Body of pancreas (tissue), 4 donors: ENCODE data around the gene RGS6. TPM values are rescaled to one million over a fixed set of nuclear protein-coding genes. Genes with fewer than 3 reads are reported as not detected.

ENCODE experiments used
- ATAC-seq: fragments of 150-250 bp; one replicate; pipeline ENCODE4 v1.9.1; 2016
- DNase-seq, 4 donors: peaks; one replicate each; pipeline ENCODE4 v3.0.0-alpha.2; 2019
- H3K27ac ChIP-seq, 4 donors: fragments of 200-600 bp; sonication (generic); 1 replicate in 3 of 4; 2 replicates in 1 of 4; pipeline versions ENCODE4 v1.5.1 to v1.6.1; 2016 to 2019; ENCODE audit warnings: mild to moderate bottlenecking in 1 of 4, mixed read lengths in 1 of 4, moderate library complexity in 1 of 4
- H3K27me3 ChIP-seq, 2 donors: fragments of 200-600 bp; sonication (generic); one replicate each; pipeline ENCODE4 v1.6.0; 2016; ENCODE audit warnings: mild to moderate bottlenecking in 1 of 2
- H3K36me3 ChIP-seq, 2 donors: fragments of 200-600 bp; sonication (generic); replicated peaks in 1 of 2; 2 replicates each; pipeline ENCODE4 v1.5.1; 2016; ENCODE audit warnings: low read depth in 2 of 2; ENCODE audit not compliant: insufficient read depth in 1 of 2
- H3K4me1 ChIP-seq: fragments of 200-600 bp; sonication (generic); one replicate; pipeline ENCODE4 v1.6.0; 2016
- H3K4me3 ChIP-seq, 2 donors: fragments of 200-600 bp; sonication (generic); 1 replicate in 1 of 2; 2 replicates in 1 of 2; pipeline ENCODE4 v1.5.1; 2016 to 2019
- H3K9me3 ChIP-seq, 3 donors: fragments of 200-600 bp; sonication (generic); 1 replicate in 2 of 3; 2 replicates in 1 of 3; pipeline ENCODE4 v1.5.1; 2016
- POLR2A ChIP-seq, 3 donors: fragments of 450-650 bp; IDR thresholded peaks; one replicate each; pipeline ENCODE4 v1.6.1; 2016; ENCODE audit warnings: antibody characterized with exemption in 3 of 3, mild to moderate bottlenecking in 2 of 3
- WGBS, 2 donors: methylation state at CpG; one replicate each; pipeline ENCODE4 v1.1.5; 2017; 5-methylcytosine and 5-hydroxymethylcytosine counted together
- intact Hi-C: fragments of 100-400 bp; cut with DNase I; formaldehyde crosslinking; loops from one replicate; pipeline ENCODE4 v1.15.1; 2023
- total RNA-seq, 2 donors: library from RNA; depleted of rRNA; stranded (reverse); fragments of >200 nt; gene quantifications; one replicate each; pipeline ENCODE4 v1.1.0, GENCODE V29; 2016
- TF ChIP-seq, protein P1 (sequence below), 7 experiments: fragments of 450-650 bp in 4 of 7; fragments of 200-600 bp in 3 of 7; sonication (generic) in 3 of 7; IDR thresholded peaks; one replicate each; pipeline ENCODE4 v1.5.1; 2016 to 2019; ENCODE audit warnings: antibody characterized with exemption in 7 of 7

RGS6 gene
- total RNA-seq, 2 donors from 2014 or later: 0.26 to 1.3 TPM

DNA sequence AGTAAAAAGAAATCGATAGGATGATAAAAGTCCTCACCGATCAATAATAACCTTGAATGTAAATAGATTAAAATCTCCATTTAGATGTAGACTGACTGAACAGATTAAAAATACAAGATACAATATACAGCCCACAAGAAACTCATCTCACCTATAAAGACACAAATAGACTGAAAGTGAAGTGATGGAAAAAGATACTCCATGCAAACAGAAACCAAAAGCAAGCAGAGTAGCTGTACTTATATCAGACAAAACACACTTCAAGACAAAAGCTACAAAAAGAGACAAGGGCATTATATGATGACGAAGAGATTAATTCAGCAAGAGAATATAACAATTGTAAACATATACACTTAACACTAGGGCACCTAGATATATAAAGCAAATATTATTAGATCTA is 444.8 kb downstream of the RGS6 start:
- intact Hi-C loops: no loop called here
- Histone ChIP-seq H3K27me3 (no peaks in the 10 kb centered on the region), H3K4me1 (no peaks in the 10 kb centered on the region), H3K27ac (no peak overlapping the region), H3K9me3 (no peaks in the 10 kb centered on the region), H3K36me3 (no peaks in the 10 kb centered on the region), H3K4me3 (no peak overlapping the region)
- no peak for ATAC-seq
- WGBS, 2 donors: 48 to 49% methylated on average over 3 of the region's 3 CpGs
- no peak for TF ChIP-seq POLR2A (IDR thresholded peaks at IDR 0.05)
- TF ChIP-seq, protein P1, sequence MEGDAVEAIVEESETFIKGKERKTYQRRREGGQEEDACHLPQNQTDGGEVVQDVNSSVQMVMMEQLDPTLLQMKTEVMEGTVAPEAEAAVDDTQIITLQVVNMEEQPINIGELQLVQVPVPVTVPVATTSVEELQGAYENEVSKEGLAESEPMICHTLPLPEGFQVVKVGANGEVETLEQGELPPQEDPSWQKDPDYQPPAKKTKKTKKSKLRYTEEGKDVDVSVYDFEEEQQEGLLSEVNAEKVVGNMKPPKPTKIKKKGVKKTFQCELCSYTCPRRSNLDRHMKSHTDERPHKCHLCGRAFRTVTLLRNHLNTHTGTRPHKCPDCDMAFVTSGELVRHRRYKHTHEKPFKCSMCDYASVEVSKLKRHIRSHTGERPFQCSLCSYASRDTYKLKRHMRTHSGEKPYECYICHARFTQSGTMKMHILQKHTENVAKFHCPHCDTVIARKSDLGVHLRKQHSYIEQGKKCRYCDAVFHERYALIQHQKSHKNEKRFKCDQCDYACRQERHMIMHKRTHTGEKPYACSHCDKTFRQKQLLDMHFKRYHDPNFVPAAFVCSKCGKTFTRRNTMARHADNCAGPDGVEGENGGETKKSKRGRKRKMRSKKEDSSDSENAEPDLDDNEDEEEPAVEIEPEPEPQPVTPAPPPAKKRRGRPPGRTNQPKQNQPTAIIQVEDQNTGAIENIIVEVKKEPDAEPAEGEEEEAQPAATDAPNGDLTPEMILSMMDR (IDR thresholded peaks at IDR 0.05): no peak
- no peak for DNase-seq

DNA sequence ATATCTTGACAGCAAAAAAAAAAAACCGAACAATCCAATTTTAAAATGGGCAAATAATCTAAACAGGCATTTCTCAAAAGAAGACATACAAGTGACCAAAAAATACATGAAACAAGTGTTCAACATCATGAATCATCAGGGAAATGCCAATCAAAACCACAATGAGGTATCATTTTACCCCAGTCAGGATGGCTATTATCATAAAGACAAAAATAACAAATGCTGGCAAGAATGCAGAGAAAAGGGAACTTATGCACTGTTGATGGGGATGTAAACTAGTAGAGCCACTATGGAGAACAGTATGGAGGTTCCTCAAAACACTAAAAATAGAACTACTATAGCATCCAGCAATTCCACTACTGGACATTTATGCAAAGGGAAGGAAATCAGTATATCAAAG is 448.2 kb downstream of the RGS6 start:
- DNase-seq (no peak), ATAC-seq (no peak)
- Histone ChIP-seq H3K4me1 (no peaks in the 10 kb centered on the region), H3K9me3 (no peaks in the 10 kb centered on the region), H3K4me3 (no peak overlapping the region), H3K27ac (no peak overlapping the region), H3K27me3 (no peaks in the 10 kb centered on the region), H3K36me3 (no peaks in the 10 kb centered on the region)
- 79 to 91% methylated on average over 1 of the region's 1 CpG for WGBS, 2 donors
- intact Hi-C loops: no loop called here
- no peak for TF ChIP-seq POLR2A (IDR thresholded peaks at IDR 0.05)
- TF ChIP-seq, protein P1 (IDR thresholded peaks at IDR 0.05): no peak

DNA sequence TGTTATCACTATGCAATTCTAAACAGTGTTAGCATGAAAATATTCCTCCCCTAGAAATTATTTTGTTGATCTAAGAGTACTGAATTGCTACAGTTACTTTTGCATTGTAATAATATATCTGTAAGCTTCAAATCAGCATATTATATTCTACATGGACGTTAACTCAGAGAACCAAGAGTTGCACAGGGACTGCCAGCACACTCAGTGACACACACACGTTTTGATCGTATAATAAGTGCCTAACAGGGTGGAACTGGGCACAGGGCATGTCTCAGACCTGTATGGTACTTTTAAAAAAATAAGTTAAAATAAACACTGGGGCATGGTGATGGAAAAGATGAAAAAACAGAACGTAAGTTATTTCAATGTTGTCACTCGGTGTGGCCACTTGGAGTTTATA is 451.6 kb downstream of the RGS6 start:
- Histone ChIP-seq H3K4me3 (no peak overlapping the region), H3K27ac (no peak overlapping the region), H3K36me3 (no peaks in the 10 kb centered on the region), H3K27me3 (no peaks in the 10 kb centered on the region), H3K4me1 (no peaks in the 10 kb centered on the region), H3K9me3 (no peaks in the 10 kb centered on the region)
- intact Hi-C loops: no loop called here
- TF ChIP-seq, protein P1 (IDR thresholded peaks at IDR 0.05): no peak
- no peak for DNase-seq
- ATAC-seq: no peak
- WGBS, 2 donors: 37 to 38% methylated on average over 5 of the region's 5 CpGs

DNA sequence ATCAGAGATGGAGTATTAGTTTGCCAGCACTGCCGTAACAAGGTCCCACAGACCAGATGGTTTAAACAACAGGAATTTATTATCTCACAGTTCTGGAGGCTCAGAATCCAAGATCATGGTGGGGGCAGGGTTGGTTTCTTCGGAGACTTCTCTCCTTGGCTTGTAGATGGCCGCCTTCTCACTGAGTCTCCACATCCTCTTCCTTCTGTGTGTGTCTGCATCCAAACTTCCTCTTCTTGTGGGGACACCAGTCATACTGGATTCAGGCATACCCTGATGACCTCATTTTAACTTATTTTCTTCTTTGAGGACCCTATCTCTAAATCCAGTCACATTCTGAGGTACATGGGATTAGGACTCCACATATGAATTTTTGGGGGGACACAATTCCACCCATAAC is 455.5 kb downstream of the RGS6 start:
- WGBS, 2 donors: 64 to 75% methylated on average over 3 of the region's 3 CpGs
- Histone ChIP-seq H3K4me1 (no peaks in the 10 kb centered on the region), H3K36me3 (no peaks in the 10 kb centered on the region), H3K9me3 (no peaks in the 10 kb centered on the region), H3K4me3 (no peak overlapping the region), H3K27me3 (no peaks in the 10 kb centered on the region), H3K27ac (no peak overlapping the region)
- TF ChIP-seq, protein P1 (IDR thresholded peaks at IDR 0.05): no peak
- TF ChIP-seq POLR2A (IDR thresholded peaks at IDR 0.05): no peak
- ATAC-seq (no peak), DNase-seq (no peak)
- intact Hi-C loops: no loop called here

DNA sequence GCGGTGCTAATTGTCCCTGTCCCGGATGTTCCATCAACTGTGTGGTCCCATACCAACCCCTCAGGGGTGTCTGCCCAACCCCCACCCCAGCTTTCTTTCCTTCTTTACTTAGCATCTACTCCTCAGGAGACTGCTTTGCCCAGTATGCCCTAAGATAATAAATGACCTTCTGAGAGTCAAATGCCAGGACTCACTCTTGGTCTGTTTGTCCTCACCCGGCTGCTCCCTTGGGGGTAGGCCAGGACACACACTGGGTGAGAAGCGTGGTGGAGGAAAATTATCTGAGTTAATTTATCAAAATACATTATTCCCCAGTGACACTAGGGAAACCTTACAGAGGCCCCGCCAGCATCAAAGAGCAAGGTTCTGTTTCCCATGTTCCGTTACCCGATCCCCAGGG is 457.0 kb downstream of the RGS6 start:
- TF ChIP-seq, protein P1 (IDR thresholded peaks at IDR 0.05): no peak
- TF ChIP-seq POLR2A (IDR thresholded peaks at IDR 0.05): no peak
- 58 to 62% methylated on average over 7 of the region's 7 CpGs for WGBS, 2 donors
- H3K9me3 ChIP-seq: peaks cover 0 to 4% (median 0%) of the 10 kb centered on the region in 3 donors
- H3K4me3 ChIP-seq: no peak overlapping the region
- no peak for ATAC-seq
- no peaks in the 10 kb centered on the region for H3K4me1 ChIP-seq
- DNase-seq: no peak
- no peaks in the 10 kb centered on the region for H3K27me3 ChIP-seq
- no peaks in the 10 kb centered on the region for H3K36me3 ChIP-seq
- no peak overlapping the region for H3K27ac ChIP-seq
- intact Hi-C loops: no loop called here
